Endothelial cell of umbilical vein (primary cell): ENCODE data around the gene WDR18. TPM values are rescaled to one million over a fixed set of nuclear protein-coding genes. Genes with fewer than 3 reads are reported as not detected.
"Not testable (repeated sequence)": the region's sequence is repeated elsewhere in the genome, so short reads cannot be mapped to it uniquely, and the experiment has no call there.

Source experiments
- BruUV-seq: library from RNA; stranded (reverse); fragments of 400-500 nt; replicated peaks from 2 replicates; lab custom pipeline; 2021; lab: Mats Ljungman, UMichigan
- CTCF ChIA-PET: fragments of 300-600, 350-600 bp; sonication (Branson Sonifier 250); formaldehyde crosslinking; loops from one replicate; lab custom pipeline; 2021; ENCODE audit warnings: antibody characterized with exemption, inconsistent platforms; lab: Charles Lee
- POLR2A ChIA-PET: fragments of 300-600, 350-600 bp; sonication (Branson Sonifier 250); formaldehyde crosslinking; loops from one replicate; lab custom pipeline; 2021; ENCODE audit warnings: antibody characterized with exemption, inconsistent platforms; lab: Charles Lee
- DNase-seq: peaks from one replicate; pipeline ENCODE4 v3.0.0-alpha.2; 2011; ENCODE audit warnings: low read depth, low spot score
- FAIRE-seq: peaks from 2 replicates; lab custom pipeline; 2011; peaks lifted over from hg19 to GRCh38; lab: Jason Lieb, UNC
- H2AFZ ChIP-seq: 2 replicates; pipeline ENCODE4 v1.6.0; 2012; ENCODE audit warnings: low read depth, low read length, control low read depth, inconsistent platforms
- H3K27ac ChIP-seq: 2 replicates; pipeline ENCODE4 v1.5.1; 2011; ENCODE audit warnings: low read depth, mild to moderate bottlenecking, control low read depth, low read length, moderate library complexity; ENCODE audit not compliant: insufficient read depth
- H3K27me3 ChIP-seq, 2 experiments: 2 replicates each; pipeline versions ENCODE4 v1.6.0 to v1.6.1; 2011; ENCODE audit warnings: low read length in 2 of 2, mixed read lengths in 1 of 2; ENCODE audit not compliant: control insufficient read depth in 2 of 2, insufficient read depth in 2 of 2
- H3K36me3 ChIP-seq, 2 experiments: 2 replicates in 1 of 2; 3 replicates in 1 of 2; pipeline ENCODE4 v1.5.1; 2011; ENCODE audit warnings: low read length in 2 of 2, mild to moderate bottlenecking in 1 of 2, moderate library complexity in 1 of 2; ENCODE audit not compliant: control insufficient read depth in 2 of 2, insufficient read depth in 2 of 2; ENCODE audit errors: extremely low read depth in 1 of 2
- H3K4me1 ChIP-seq: 3 replicates; pipeline ENCODE4 v1.5.1; 2011; ENCODE audit warnings: mild to moderate bottlenecking, low read length; ENCODE audit not compliant: control insufficient read depth, insufficient read depth; ENCODE audit errors: extremely low read depth
- H3K4me2 ChIP-seq: 2 replicates; pipeline ENCODE4 v1.6.1; 2011; ENCODE audit warnings: low read length, control low read depth, mixed read lengths; ENCODE audit not compliant: insufficient read depth
- H3K4me3 ChIP-seq, 3 experiments: fragments of 200-600 bp in 1 of 3; sonication (generic), shearing (Covaris generic) in 1 of 3; replicated peaks in 1 of 3; 2 replicates each; pipeline ENCODE4 v1.5.1; 2011 to 2016; ENCODE audit warnings: control low read depth in 3 of 3, low read length in 3 of 3, mild to moderate bottlenecking in 2 of 3, inconsistent platforms in 1 of 3, low read depth in 1 of 3, moderate library complexity in 1 of 3; ENCODE audit not compliant: insufficient read depth in 1 of 3
- H3K79me2 ChIP-seq: 2 replicates; pipeline ENCODE4 v1.6.0; 2012; ENCODE audit warnings: low read length, inconsistent platforms; ENCODE audit not compliant: control insufficient read depth, insufficient read depth
- H3K9ac ChIP-seq: replicated peaks from 2 replicates; pipeline ENCODE3; 2011; ENCODE audit warnings: low read length, control low read depth; ENCODE audit not compliant: insufficient read depth; ENCODE audit errors: extremely low read depth
- H3K9me1 ChIP-seq: replicated peaks from 3 replicates; pipeline ENCODE4 v1.6.0; 2011; ENCODE audit warnings: mild to moderate bottlenecking, low read length; ENCODE audit not compliant: control insufficient read depth, insufficient read depth; ENCODE audit errors: extremely low read depth
- H3K9me3 ChIP-seq: replicated peaks from 2 replicates; pipeline ENCODE4 v1.5.1; 2012; ENCODE audit warnings: low read length, inconsistent platforms; ENCODE audit not compliant: control insufficient read depth, insufficient read depth
- H4K20me1 ChIP-seq: replicated peaks from 2 replicates; pipeline ENCODE3; 2011; ENCODE audit warnings: mild to moderate bottlenecking, low read length; ENCODE audit not compliant: control insufficient read depth, insufficient read depth; ENCODE audit errors: extremely low read depth
- JUN ChIP-seq: IDR thresholded peaks from 2 replicates; pipeline ENCODE4 v1.6.1; 2011; ENCODE audit warnings: borderline replicate concordance, low read depth; ENCODE audit not compliant: insufficient read length, insufficient read depth
- POLR2A ChIP-seq: IDR thresholded peaks from 2 replicates; pipeline ENCODE4 v1.6.1; 2012; ENCODE audit warnings: low read depth, mild to moderate bottlenecking, control low read depth, low read length
- dilution Hi-C: fragments of 300-500 bp; cut with MboI; formaldehyde crosslinking; loops from one replicate; pipeline ENCODE4 v1.15.0; 2019; ENCODE audit warnings: low sequenced_read_pairs; ENCODE audit not compliant: extremely low pct_ligation_motif_present
- intact Hi-C: fragments of 100-400 bp; cut with micrococcal nuclease; formaldehyde crosslinking; loops from one replicate; pipeline ENCODE4 v1.10.0; 2022
- polyA plus RNA-seq, 4 experiments: library from polyadenylated mRNA; depleted of rRNA in 3 of 4; stranded (reverse) in 3 of 4; unstranded in 1 of 4; fragments of >200 nt; gene quantifications; 2 replicates each; pipeline versions ENCODE4 v1.2.1 to v1.2.3, GENCODE V29; 2011 to 2012; ENCODE audit warnings: missing spikeins in 1 of 4
- total RNA-seq: library from RNA; stranded (reverse); gene quantifications from 2 replicates; pipeline ENCODE4 v1.2.3, GENCODE V29; 2021

The WDR18 gene
- total and polyA plus RNA-seq, 2 donors (not counting 3 experiments of a cell fraction or from before 2014, with no cell fraction given), result 54.8 to 102 TPM

GRCh38 chr19:956766-957440, 27.2 kb upstream of the WDR18 start:
- H3K9ac ChIP-seq, result no peak overlapping the region
- ChIA-PET CTCF (interaction anchor here (0.6 kb wide), 1 partner anchor 14 kb away, joined by 3 read pairs; no protein-coding TSS in a partner anchor), POLR2A (no interaction called here)
- no peaks in the 10 kb centered on the region for H3K9me1 ChIP-seq
- DNase-seq, result no peak
- intact Hi-C loops, result no loop called here
- peaks cover 4% of the 10 kb centered on the region for H3K4me1 ChIP-seq
- dilution Hi-C loops, result no loop called here
- no peaks in the 10 kb centered on the region for H3K27me3 ChIP-seq
- no peaks in the 10 kb centered on the region for H3K79me2 ChIP-seq
- no peak overlapping the region for H3K27ac ChIP-seq
- no peak overlapping the region for H3K4me3 ChIP-seq
- no peaks in the 10 kb centered on the region for H3K9me3 ChIP-seq
- FAIRE-seq, result no peak
- TF ChIP-seq POLR2A, result no peak
- no peak for TF ChIP-seq JUN
- H2AFZ ChIP-seq, result no peak overlapping the region
- H3K36me3 ChIP-seq, result no peaks in the 10 kb centered on the region
- H3K4me2 ChIP-seq, result no peak overlapping the region
- H4K20me1 ChIP-seq, result no peaks in the 10 kb centered on the region
- BruUV-seq, result no TSS peak

- DNase-seq, H3K4me2 ChIP-seq, H3K27me3 ChIP-seq, H3K27ac ChIP-seq, FAIRE-seq, POLR2A ChIA-PET, H3K9ac ChIP-seq, H3K9me3 ChIP-seq, H3K4me1 ChIP-seq, H3K4me3 ChIP-seq, H3K9me1 ChIP-seq, H3K36me3 ChIP-seq, intact Hi-C loops, H2AFZ ChIP-seq, BruUV-seq, CTCF ChIA-PET, H4K20me1 ChIP-seq, dilution Hi-C loops, H3K79me2 ChIP-seq: not testable (repeated sequence)
These were observed 26.6 kb upstream of the WDR18 start for GRCh38 chr19:957578-957977.
